Subcutaneous abdominal adipose tissue (tissue), 5 donors: ENCODE data around the gene PKD1L1.

ENCODE experiments used
- H3K27ac ChIP-seq: one replicate; pipeline ENCODE4 v1.7.0; 2013; ENCODE audit warnings: low read depth, mild to moderate bottlenecking, inconsistent platforms, low read length, moderate library complexity
- H3K27me3 ChIP-seq, 5 donors: one replicate each; pipeline ENCODE4 v1.7.0; 2013; ENCODE audit warnings: low read length in 5 of 5, inconsistent platforms in 1 of 5; ENCODE audit not compliant: control insufficient read depth in 5 of 5, insufficient read depth in 4 of 5
- H3K36me3 ChIP-seq, 5 donors: one replicate each; pipeline ENCODE4 v1.7.0; 2013; ENCODE audit warnings: low read length in 5 of 5; ENCODE audit not compliant: control insufficient read depth in 5 of 5, insufficient read depth in 5 of 5
- H3K4me1 ChIP-seq, 5 donors: one replicate each; pipeline ENCODE4 v1.7.0; 2013; ENCODE audit warnings: low read length in 5 of 5, mild to moderate bottlenecking in 3 of 5, moderate library complexity in 1 of 5; ENCODE audit not compliant: control insufficient read depth in 5 of 5, insufficient read depth in 5 of 5
- H3K4me3 ChIP-seq, 5 donors: one replicate each; pipeline ENCODE4 v1.7.0; 2013; ENCODE audit warnings: low read length in 5 of 5, low read depth in 1 of 5
- H3K9ac ChIP-seq, 5 donors: one replicate each; pipeline ENCODE4 v1.7.0; 2013; ENCODE audit warnings: low read length in 5 of 5, mild to moderate bottlenecking in 4 of 5, moderate library complexity in 3 of 5
- H3K9me3 ChIP-seq, 5 donors: one replicate each; pipeline ENCODE4 v1.7.0; 2013; ENCODE audit warnings: low read length in 5 of 5; ENCODE audit not compliant: control insufficient read depth in 5 of 5
- donor health status: healthy.
- donor health status: healthy.
- donor health status: healthy.
- donor health status: healthy.
- donor health status: healthy.

The PKD1L1 gene

GRCh38 chr7:47847207-47847606, 101.1 kb downstream of the PKD1L1 start:
- Histone ChIP-seq H3K27me3 (no peaks in the 10 kb centered on the region), H3K9me3 (no peaks in the 10 kb centered on the region), H3K4me1 (no peaks in the 10 kb centered on the region), H3K4me3 (no peak overlapping the region), H3K27ac (no peak overlapping the region), H3K9ac (no peak overlapping the region), H3K36me3 (peaks cover 0 to 13% (median 0%) of the 10 kb centered on the region in 5 donors)

GRCh38 chr7:47846138-47846836, 102.0 kb downstream of the PKD1L1 start:
- no peak overlapping the region for H3K4me3 ChIP-seq
- H3K4me1 ChIP-seq: no peaks in the 10 kb centered on the region
- no peak overlapping the region for H3K27ac ChIP-seq
- H3K9me3 ChIP-seq: no peaks in the 10 kb centered on the region
- no peak overlapping the region for H3K9ac ChIP-seq
- peaks cover 0 to 14% (median 0%) of the 10 kb centered on the region in 5 donors for H3K36me3 ChIP-seq
- no peaks in the 10 kb centered on the region for H3K27me3 ChIP-seq

- H3K9ac ChIP-seq: no peak overlapping the region
- H3K36me3 ChIP-seq: peaks cover 0 to 17% (median 0%) of the 10 kb centered on the region in 5 donors
- no peak overlapping the region for H3K27ac ChIP-seq
- no peaks in the 10 kb centered on the region for H3K4me1 ChIP-seq
- no peak overlapping the region for H3K4me3 ChIP-seq
- H3K27me3 ChIP-seq: no peaks in the 10 kb centered on the region
- H3K9me3 ChIP-seq: no peaks in the 10 kb centered on the region
Observed at GRCh38 chr7:47844311-47844710, 104.0 kb downstream of the PKD1L1 start.

GRCh38 chr7:47843291-47843690, 105.0 kb downstream of the PKD1L1 start:
- H3K9ac ChIP-seq: no peak overlapping the region
- H3K9me3 ChIP-seq: no peaks in the 10 kb centered on the region
- peaks cover 0 to 17% (median 0%) of the 10 kb centered on the region in 5 donors for H3K36me3 ChIP-seq
- no peak overlapping the region for H3K4me3 ChIP-seq
- H3K27ac ChIP-seq: no peak overlapping the region
- H3K4me1 ChIP-seq: no peaks in the 10 kb centered on the region
- H3K27me3 ChIP-seq: no peaks in the 10 kb centered on the region

GRCh38 chr7:47839381-47839780, 108.9 kb downstream of the PKD1L1 start:
- H3K27ac ChIP-seq: no peak overlapping the region
- no peaks in the 10 kb centered on the region for H3K4me1 ChIP-seq
- no peak overlapping the region for H3K4me3 ChIP-seq
- H3K9ac ChIP-seq: no peak overlapping the region
- H3K9me3 ChIP-seq: no peaks in the 10 kb centered on the region
- peaks cover 0 to 18% (median 3%) of the 10 kb centered on the region in 5 donors for H3K36me3 ChIP-seq
- H3K27me3 ChIP-seq: no peaks in the 10 kb centered on the region

- H3K4me1 ChIP-seq: no peaks in the 10 kb centered on the region
- H3K9ac ChIP-seq: no peak overlapping the region
- H3K36me3 ChIP-seq: peaks cover 0 to 25% (median 3%) of the 10 kb centered on the region in 5 donors
- H3K27me3 ChIP-seq: no peaks in the 10 kb centered on the region
- no peaks in the 10 kb centered on the region for H3K9me3 ChIP-seq
- no peak overlapping the region for H3K27ac ChIP-seq
- H3K4me3 ChIP-seq: no peak overlapping the region
Observed at GRCh38 chr7:47837826-47838225, 110.4 kb downstream of the PKD1L1 start.

GRCh38 chr7:47836503-47837202, 111.6 kb downstream of the PKD1L1 start:
- peaks cover 0 to 24% (median 3%) of the 10 kb centered on the region in 5 donors for H3K36me3 ChIP-seq
- H3K4me1 ChIP-seq: no peaks in the 10 kb centered on the region
- H3K27ac ChIP-seq: no peak overlapping the region
- no peaks in the 10 kb centered on the region for H3K9me3 ChIP-seq
- no peaks in the 10 kb centered on the region for H3K27me3 ChIP-seq
- H3K4me3 ChIP-seq: no peak overlapping the region
- no peak overlapping the region for H3K9ac ChIP-seq

GRCh38 chr7:47836080-47836479, 112.2 kb downstream of the PKD1L1 start:
- Histone ChIP-seq H3K27me3 (no peaks in the 10 kb centered on the region), H3K4me1 (no peaks in the 10 kb centered on the region), H3K9ac (no peak overlapping the region), H3K36me3 (peaks cover 0 to 24% (median 3%) of the 10 kb centered on the region in 5 donors), H3K4me3 (no peak overlapping the region), H3K27ac (no peak overlapping the region), H3K9me3 (no peaks in the 10 kb centered on the region)

- H3K4me1 ChIP-seq: no peaks in the 10 kb centered on the region
- peaks cover 0 to 3% (median 0%) of the 10 kb centered on the region in 5 donors for H3K27me3 ChIP-seq
- peaks cover 0 to 21% (median 3%) of the 10 kb centered on the region in 5 donors for H3K36me3 ChIP-seq
Observed at GRCh38 chr7:47833211-47833610, 115.1 kb downstream of the PKD1L1 start.

GRCh38 chr7:47832105-47832715, 116.1 kb downstream of the PKD1L1 start:
- Histone ChIP-seq H3K4me1 (no peaks in the 10 kb centered on the region), H3K9ac (no peak overlapping the region), H3K27ac (no peak overlapping the region), H3K4me3 (no peak overlapping the region), H3K36me3 (peaks cover 0 to 20% (median 3%) of the 10 kb centered on the region in 5 donors), H3K27me3 (peaks cover 0 to 3% (median 0%) of the 10 kb centered on the region in 5 donors), H3K9me3 (no peaks in the 10 kb centered on the region)

More at GRCh38 chr7:47833211-47833610, 115.1 kb downstream of the PKD1L1 start:
- no peaks in the 10 kb centered on the region for H3K9me3 ChIP-seq
- H3K4me3 ChIP-seq: no peak overlapping the region
- no peak overlapping the region for H3K9ac ChIP-seq
- no peak overlapping the region for H3K27ac ChIP-seq
